Endothelial cell of umbilical vein (primary cell): ENCODE data around the gene ITGA11. TPM values are rescaled to one million over a fixed set of nuclear protein-coding genes. Genes with fewer than 3 reads are reported as not detected.

Experiments used
- BruUV-seq: library from RNA; stranded (reverse); fragments of 400-500 nt; replicated peaks from 2 replicates; lab custom pipeline; 2021; lab: Mats Ljungman, UMichigan
- CTCF ChIA-PET: fragments of 300-600, 350-600 bp; sonication (Branson Sonifier 250); formaldehyde crosslinking; loops from one replicate; lab custom pipeline; 2021; ENCODE audit warnings: antibody characterized with exemption, inconsistent platforms; lab: Charles Lee
- POLR2A ChIA-PET: fragments of 300-600, 350-600 bp; sonication (Branson Sonifier 250); formaldehyde crosslinking; loops from one replicate; lab custom pipeline; 2021; ENCODE audit warnings: antibody characterized with exemption, inconsistent platforms; lab: Charles Lee
- DNase-seq: peaks from one replicate; pipeline ENCODE4 v3.0.0-alpha.2; 2011; ENCODE audit warnings: low read depth, low spot score
- FAIRE-seq: peaks from 2 replicates; lab custom pipeline; 2011; peaks lifted over from hg19 to GRCh38; lab: Jason Lieb, UNC
- H2AFZ ChIP-seq: 2 replicates; pipeline ENCODE4 v1.6.0; 2012; ENCODE audit warnings: low read depth, low read length, control low read depth, inconsistent platforms
- H3K27ac ChIP-seq: 2 replicates; pipeline ENCODE4 v1.5.1; 2011; ENCODE audit warnings: low read depth, mild to moderate bottlenecking, control low read depth, low read length, moderate library complexity; ENCODE audit not compliant: insufficient read depth
- H3K27me3 ChIP-seq, 2 experiments: 2 replicates each; pipeline versions ENCODE4 v1.6.0 to v1.6.1; 2011; ENCODE audit warnings: low read length in 2 of 2, mixed read lengths in 1 of 2; ENCODE audit not compliant: control insufficient read depth in 2 of 2, insufficient read depth in 2 of 2
- H3K36me3 ChIP-seq, 2 experiments: 2 replicates in 1 of 2; 3 replicates in 1 of 2; pipeline ENCODE4 v1.5.1; 2011; ENCODE audit warnings: low read length in 2 of 2, mild to moderate bottlenecking in 1 of 2, moderate library complexity in 1 of 2; ENCODE audit not compliant: control insufficient read depth in 2 of 2, insufficient read depth in 2 of 2; ENCODE audit errors: extremely low read depth in 1 of 2
- H3K4me1 ChIP-seq: 3 replicates; pipeline ENCODE4 v1.5.1; 2011; ENCODE audit warnings: mild to moderate bottlenecking, low read length; ENCODE audit not compliant: control insufficient read depth, insufficient read depth; ENCODE audit errors: extremely low read depth
- H3K4me2 ChIP-seq: 2 replicates; pipeline ENCODE4 v1.6.1; 2011; ENCODE audit warnings: low read length, control low read depth, mixed read lengths; ENCODE audit not compliant: insufficient read depth
- H3K4me3 ChIP-seq, 3 experiments: fragments of 200-600 bp in 1 of 3; sonication (generic), shearing (Covaris generic) in 1 of 3; replicated peaks in 1 of 3; 2 replicates each; pipeline ENCODE4 v1.5.1; 2011 to 2016; ENCODE audit warnings: control low read depth in 3 of 3, low read length in 3 of 3, mild to moderate bottlenecking in 2 of 3, inconsistent platforms in 1 of 3, low read depth in 1 of 3, moderate library complexity in 1 of 3; ENCODE audit not compliant: insufficient read depth in 1 of 3
- H3K79me2 ChIP-seq: 2 replicates; pipeline ENCODE4 v1.6.0; 2012; ENCODE audit warnings: low read length, inconsistent platforms; ENCODE audit not compliant: control insufficient read depth, insufficient read depth
- H3K9ac ChIP-seq: replicated peaks from 2 replicates; pipeline ENCODE3; 2011; ENCODE audit warnings: low read length, control low read depth; ENCODE audit not compliant: insufficient read depth; ENCODE audit errors: extremely low read depth
- H3K9me1 ChIP-seq: replicated peaks from 3 replicates; pipeline ENCODE4 v1.6.0; 2011; ENCODE audit warnings: mild to moderate bottlenecking, low read length; ENCODE audit not compliant: control insufficient read depth, insufficient read depth; ENCODE audit errors: extremely low read depth
- H3K9me3 ChIP-seq: replicated peaks from 2 replicates; pipeline ENCODE4 v1.5.1; 2012; ENCODE audit warnings: low read length, inconsistent platforms; ENCODE audit not compliant: control insufficient read depth, insufficient read depth
- H4K20me1 ChIP-seq: replicated peaks from 2 replicates; pipeline ENCODE3; 2011; ENCODE audit warnings: mild to moderate bottlenecking, low read length; ENCODE audit not compliant: control insufficient read depth, insufficient read depth; ENCODE audit errors: extremely low read depth
- CTCF ChIP-seq, 2 donors: IDR thresholded peaks; 1 replicate in 1 of 2; 2 replicates in 1 of 2; pipeline ENCODE4 v1.5.1; 2011; ENCODE audit warnings: low read length in 2 of 2, mild to moderate bottlenecking in 2 of 2, moderate library complexity in 2 of 2, control low read depth in 1 of 2, inconsistent platforms in 1 of 2, low read depth in 1 of 2; ENCODE audit not compliant: insufficient read depth in 1 of 2; ENCODE audit errors: extremely low read depth in 1 of 2
- EZH2 ChIP-seq: IDR thresholded peaks from 2 replicates; pipeline ENCODE4 v1.6.1; 2012; ENCODE audit warnings: borderline replicate concordance, low read depth, mild to moderate bottlenecking, moderate library complexity, low read length, inconsistent platforms; ENCODE audit not compliant: severe bottlenecking
- FOS ChIP-seq: IDR thresholded peaks from 2 replicates; pipeline ENCODE4 v1.6.1; 2011; ENCODE audit warnings: mild to moderate bottlenecking, low read length, moderate library complexity, borderline replicate concordance; ENCODE audit not compliant: insufficient read depth
- GATA2 ChIP-seq: IDR thresholded peaks from 2 replicates; pipeline ENCODE4 v1.7.0; 2011; ENCODE audit warnings: low read depth, mild to moderate bottlenecking, moderate library complexity, mixed read lengths, low read length; ENCODE audit not compliant: insufficient read length, insufficient read depth
- JUN ChIP-seq: IDR thresholded peaks from 2 replicates; pipeline ENCODE4 v1.6.1; 2011; ENCODE audit warnings: borderline replicate concordance, low read depth; ENCODE audit not compliant: insufficient read length, insufficient read depth
- MAX ChIP-seq: IDR thresholded peaks from 2 replicates; pipeline ENCODE4 v1.6.1; 2011; ENCODE audit not compliant: insufficient read depth, insufficient read length
- MYC ChIP-seq: IDR thresholded peaks from one replicate; pipeline ENCODE4 v1.6.1; 2011; ENCODE audit warnings: mild to moderate bottlenecking, low read depth, low read length
- POLR2A ChIP-seq: IDR thresholded peaks from 2 replicates; pipeline ENCODE4 v1.6.1; 2012; ENCODE audit warnings: low read depth, mild to moderate bottlenecking, control low read depth, low read length
- POLR2AphosphoS5 ChIP-seq: IDR thresholded peaks from 2 replicates; pipeline ENCODE4 v1.6.1; 2012; ENCODE audit warnings: low read depth, mild to moderate bottlenecking, control low read depth, low read length, moderate library complexity; ENCODE audit not compliant: insufficient read depth
- dilution Hi-C: fragments of 300-500 bp; cut with MboI; formaldehyde crosslinking; loops from one replicate; pipeline ENCODE4 v1.15.0; 2019; ENCODE audit warnings: low sequenced_read_pairs; ENCODE audit not compliant: extremely low pct_ligation_motif_present
- intact Hi-C: fragments of 100-400 bp; cut with micrococcal nuclease; formaldehyde crosslinking; loops from one replicate; pipeline ENCODE4 v1.10.0; 2022
- polyA plus RNA-seq, 4 experiments: library from polyadenylated mRNA; depleted of rRNA in 3 of 4; stranded (reverse) in 3 of 4; unstranded in 1 of 4; fragments of >200 nt; gene quantifications; 2 replicates each; pipeline versions ENCODE4 v1.2.1 to v1.2.3, GENCODE V29; 2011 to 2012; ENCODE audit warnings: missing spikeins in 1 of 4
- total RNA-seq: library from RNA; stranded (reverse); gene quantifications from 2 replicates; pipeline ENCODE4 v1.2.3, GENCODE V29; 2021

The ITGA11 gene
- total and polyA plus RNA-seq, 2 donors (not counting 3 experiments of a cell fraction or from before 2014, with no cell fraction given): 0.18 to 1.0 TPM

GRCh38 chr15:68407886-68408881, 23.8 kb downstream of the ITGA11 start:
- H3K9me1 ChIP-seq: no peaks in the 10 kb centered on the region
- dilution Hi-C loops (no loop called here), intact Hi-C loops (no loop called here)
- no peak overlapping the region for H3K27ac ChIP-seq
- no peak overlapping the region for H3K4me2 ChIP-seq
- H3K79me2 ChIP-seq: no peaks in the 10 kb centered on the region
- ChIA-PET CTCF (no interaction called here), POLR2A (no interaction called here)
- peaks cover 0 to 6% of the 10 kb centered on the region in 2 experiments for H3K27me3 ChIP-seq
- H3K9me3 ChIP-seq: no peaks in the 10 kb centered on the region
- BruUV-seq: no TSS peak
- TF ChIP-seq MYC (no peak), EZH2 (no peak), MAX (no peak), FOS (no peak), CTCF (IDR thresholded peaks at IDR 0.05; ENCODE audit: extremely low read depth in 1 of 2, insufficient read depth in 1 of 2, low read depth in 1 of 2, low read length in 2 of 2) (no peak), POLR2A (no peak), POLR2AphosphoS5 (no peak), GATA2 (no peak), JUN (no peak)
- H4K20me1 ChIP-seq: no peaks in the 10 kb centered on the region
- DNase-seq: no peak
- no peak overlapping the region for H3K4me3 ChIP-seq
- FAIRE-seq: no peak
- no peak overlapping the region for H3K9ac ChIP-seq
- H3K36me3 ChIP-seq: no peaks in the 10 kb centered on the region
- no peaks in the 10 kb centered on the region for H3K4me1 ChIP-seq
- H2AFZ ChIP-seq: no peak overlapping the region
